Forelimb muscle (tissue), 1 donor: ENCODE data around the gene GALNTL6. TPM values are rescaled to one million over a fixed set of nuclear protein-coding genes. Genes with fewer than 3 reads are reported as not detected.

ENCODE experiments used
- DNase-seq: peaks from one replicate; pipeline ENCODE4 v3.0.0-alpha.2; 2013; ENCODE audit warnings: low read depth
- polyA plus RNA-seq: library from polyadenylated mRNA; unstranded; fragments of 120-200 nt; gene quantifications from one replicate; pipeline ENCODE4 v1.2.1, GENCODE V29; 2013; ENCODE audit not compliant: insufficient read length

Gene GALNTL6
- polyA plus RNA-seq, 1 donor = 0.47 TPM

GRCh38 chr4:172982151-172982590 lies 1169.0 kb downstream of the GALNTL6 start:
- no peak for DNase-seq

- no peak for DNase-seq
Observed at GRCh38 chr4:172983014-172983413, 1169.8 kb downstream of the GALNTL6 start.

- no peak for DNase-seq
Observed at GRCh38 chr4:172983631-172984030, 1170.4 kb downstream of the GALNTL6 start.

GRCh38 chr4:172985552-172985951 lies 1172.3 kb downstream of the GALNTL6 start:
- no peak for DNase-seq

- DNase-seq = no peak
Observed at GRCh38 chr4:172986114-172986513, 1172.9 kb downstream of the GALNTL6 start.

GRCh38 chr4:172989984-172990820 lies 1177.0 kb downstream of the GALNTL6 start:
- DNase-seq = no peak

- no peak for DNase-seq
Observed at GRCh38 chr4:172992648-172993378, 1179.6 kb downstream of the GALNTL6 start.

- DNase-seq = no peak
Observed at GRCh38 chr4:172995161-172995560, 1182.0 kb downstream of the GALNTL6 start.

GRCh38 chr4:172995704-172996103 lies 1182.5 kb downstream of the GALNTL6 start:
- DNase-seq = no peak

- DNase-seq = no peak
Observed at GRCh38 chr4:172996571-172997216, 1183.5 kb downstream of the GALNTL6 start.

- no peak for DNase-seq
Observed at GRCh38 chr4:172997217-172997609, 1184.0 kb downstream of the GALNTL6 start.

GRCh38 chr4:172997856-172998255 lies 1184.7 kb downstream of the GALNTL6 start:
- DNase-seq = no peak

- peak; percentile 26 for DNase-seq
Observed at GRCh38 chr4:172998527-172999469, 1185.6 kb downstream of the GALNTL6 start.

- no peak for DNase-seq
Observed at GRCh38 chr4:173001571-173001970, 1188.4 kb downstream of the GALNTL6 start.

GRCh38 chr4:173002830-173003561 lies 1189.8 kb downstream of the GALNTL6 start:
- DNase-seq = no peak

- no peak for DNase-seq
Observed at GRCh38 chr4:173005912-173006633, 1192.9 kb downstream of the GALNTL6 start.

- no peak for DNase-seq
Observed at GRCh38 chr4:173008436-173008835, 1195.2 kb downstream of the GALNTL6 start.

- no peak for DNase-seq
Observed at GRCh38 chr4:173009129-173009823, 1196.1 kb downstream of the GALNTL6 start.

GRCh38 chr4:173012608-173013007 lies 1199.4 kb downstream of the GALNTL6 start:
- no peak for DNase-seq
